DOHH2 (cell line): Measurements from ENCODE around the gene FAM153A.
"Not testable (repeated sequence)": the region's sequence is repeated elsewhere in the genome, so short reads cannot be mapped to it uniquely, and the experiment has no call there.

Experiments
- EZH2phosphoT487 ChIP-seq: fragments of 200-600 bp; sonication (generic); IDR thresholded peaks from 2 replicates; pipeline ENCODE4 v1.6.1; 2017; ENCODE audit warnings: borderline replicate concordance, mild to moderate bottlenecking, antibody characterized with exemption, low read length, moderate library complexity, mixed read lengths
- TF ChIP-seq, protein P1 (sequence below): fragments of 200-600 bp; sonication (generic); IDR thresholded peaks from one replicate; pipeline ENCODE4 v1.5.1; 2014; ENCODE audit warnings: antibody characterized with exemption, mild to moderate bottlenecking, low read depth, low read length; ENCODE audit not compliant: poor library complexity, severe bottlenecking

DNA sequence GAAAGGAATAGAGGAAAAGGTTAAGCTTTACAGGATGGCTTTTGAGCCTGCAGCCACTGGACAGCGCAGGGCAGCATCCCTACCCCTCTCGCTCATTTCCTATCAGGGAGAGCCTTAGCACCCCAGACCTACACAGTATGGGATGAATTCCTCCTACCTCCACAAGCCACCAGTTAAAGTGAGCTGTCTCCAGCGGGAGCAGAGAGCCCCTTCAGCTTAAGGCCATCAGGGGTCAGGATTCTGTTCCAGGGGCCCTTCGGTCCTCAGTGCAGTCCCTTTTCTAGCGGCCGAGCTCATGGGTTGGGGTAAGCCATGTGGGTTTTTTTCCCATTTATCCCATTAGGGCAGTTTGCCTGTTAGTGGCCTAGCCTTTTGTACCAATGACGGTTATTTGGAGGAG, 89.7 kb downstream of the FAM153A start:
- TF ChIP-seq, protein P1, sequence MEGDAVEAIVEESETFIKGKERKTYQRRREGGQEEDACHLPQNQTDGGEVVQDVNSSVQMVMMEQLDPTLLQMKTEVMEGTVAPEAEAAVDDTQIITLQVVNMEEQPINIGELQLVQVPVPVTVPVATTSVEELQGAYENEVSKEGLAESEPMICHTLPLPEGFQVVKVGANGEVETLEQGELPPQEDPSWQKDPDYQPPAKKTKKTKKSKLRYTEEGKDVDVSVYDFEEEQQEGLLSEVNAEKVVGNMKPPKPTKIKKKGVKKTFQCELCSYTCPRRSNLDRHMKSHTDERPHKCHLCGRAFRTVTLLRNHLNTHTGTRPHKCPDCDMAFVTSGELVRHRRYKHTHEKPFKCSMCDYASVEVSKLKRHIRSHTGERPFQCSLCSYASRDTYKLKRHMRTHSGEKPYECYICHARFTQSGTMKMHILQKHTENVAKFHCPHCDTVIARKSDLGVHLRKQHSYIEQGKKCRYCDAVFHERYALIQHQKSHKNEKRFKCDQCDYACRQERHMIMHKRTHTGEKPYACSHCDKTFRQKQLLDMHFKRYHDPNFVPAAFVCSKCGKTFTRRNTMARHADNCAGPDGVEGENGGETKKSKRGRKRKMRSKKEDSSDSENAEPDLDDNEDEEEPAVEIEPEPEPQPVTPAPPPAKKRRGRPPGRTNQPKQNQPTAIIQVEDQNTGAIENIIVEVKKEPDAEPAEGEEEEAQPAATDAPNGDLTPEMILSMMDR, result not testable (repeated sequence)
- not testable (repeated sequence) for TF ChIP-seq EZH2phosphoT487
